Smooth muscle cell (in vitro differentiated cells): ENCODE measurements around the gene GPR137B. TPM values are rescaled to one million over a fixed set of nuclear protein-coding genes. Genes with fewer than 3 reads are reported as not detected.

Experiments used
- DNase-seq: peaks from one replicate; lab custom pipeline; 2025; ENCODE audit not compliant: unreplicated experiment; lab: John Stamatoyannopoulos, UW
- H2AFZ ChIP-seq: fragments of 200-600 bp; sonication (generic); 2 replicates; pipeline ENCODE4 v1.6.0; 2016; ENCODE audit warnings: antibody characterized with exemption, low read depth, mild to moderate bottlenecking
- H3F3A ChIP-seq: fragments of 200-600 bp; sonication (generic); 2 replicates; pipeline ENCODE4 v1.6.0; 2017; ENCODE audit warnings: antibody characterized with exemption, low read depth
- H3K27ac ChIP-seq: fragments of 200-600 bp; sonication (generic); 2 replicates; pipeline ENCODE4 v1.5.1; 2016; ENCODE audit warnings: low read depth, mild to moderate bottlenecking
- H3K27me3 ChIP-seq: fragments of 200-600 bp; sonication (generic); 2 replicates; pipeline ENCODE4 v1.6.1; 2016; ENCODE audit warnings: low read depth, mild to moderate bottlenecking
- H3K36me3 ChIP-seq: fragments of 200-600 bp; sonication (generic); 2 replicates; pipeline ENCODE4 v1.5.1; 2016; ENCODE audit warnings: low read depth
- H3K4me1 ChIP-seq: fragments of 200-600 bp; sonication (generic); 2 replicates; pipeline ENCODE4 v1.5.1; 2016; ENCODE audit warnings: low read depth
- H3K4me2 ChIP-seq: fragments of 200-600 bp; sonication (generic); 2 replicates; pipeline ENCODE4 v1.6.0; 2016; ENCODE audit warnings: mild to moderate bottlenecking
- H3K4me3 ChIP-seq: fragments of 200-600 bp; sonication (generic); 2 replicates; pipeline ENCODE4 v1.5.1; 2016; ENCODE audit warnings: mild to moderate bottlenecking
- H3K79me2 ChIP-seq: fragments of 200-600 bp; sonication (generic); 2 replicates; pipeline ENCODE4 v1.6.0; 2016; ENCODE audit warnings: low read depth, mild to moderate bottlenecking
- H3K9ac ChIP-seq: fragments of 200-600 bp; sonication (generic); 2 replicates; pipeline ENCODE4 v1.6.0; 2016; ENCODE audit warnings: low read depth
- H3K9me3 ChIP-seq: fragments of 200-600 bp; sonication (generic); replicated peaks from 2 replicates; pipeline ENCODE4 v1.5.1; 2016; ENCODE audit warnings: low read depth
- H4K20me1 ChIP-seq: fragments of 200-600 bp; sonication (generic); 2 replicates; pipeline ENCODE4 v1.6.0; 2016; ENCODE audit warnings: low read depth
- WGBS: methylation state at CpG from one replicate; pipeline ENCODE4 v1.1.7; 2016; ENCODE audit warnings: low lambda C conversion rate; 5-methylcytosine and 5-hydroxymethylcytosine counted together
- polyA plus RNA-seq: library from polyadenylated mRNA; unstranded; fragments of >200 nt; fragmentation: Nextera tagmentation; extraction: Ambion mirVana; gene quantifications from 2 replicates; pipeline ENCODE4 v1.2.1, GENCODE V29; 2016
- total RNA-seq: library from RNA; depleted of rRNA; stranded (reverse); fragments of >200 nt; gene quantifications from 2 replicates; pipeline ENCODE4 v1.2.3, GENCODE V29; 2014
- TF ChIP-seq, protein P1 (sequence below): fragments of 200-600 bp; sonication (generic); IDR thresholded peaks from 2 replicates; pipeline ENCODE4 v1.5.1; 2017; ENCODE audit warnings: borderline replicate concordance, mild to moderate bottlenecking, antibody characterized with exemption; ENCODE audit not compliant: insufficient read depth, poor library complexity, severe bottlenecking

GPR137B gene
- total and polyA plus RNA-seq, 2 experiments from 2014 or later, result 16.2 to 17.7 TPM

GRCh38 chr1:236110137-236110536 lies 32.2 kb upstream of the GPR137B start:
- DNase-seq, result no peak
- Histone ChIP-seq H3K36me3 (no peaks in the 10 kb centered on the region), H3F3A (no peaks in the 10 kb centered on the region), H3K27ac (no peak overlapping the region), H4K20me1 (no peaks in the 10 kb centered on the region), H3K9me3 (no peaks in the 10 kb centered on the region), H3K4me1 (no peaks in the 10 kb centered on the region), H3K27me3 (no peaks in the 10 kb centered on the region), H3K4me3 (no peak overlapping the region), H3K9ac (no peak overlapping the region), H2AFZ (no peak overlapping the region), H3K4me2 (no peak overlapping the region), H3K79me2 (no peaks in the 10 kb centered on the region)
- TF ChIP-seq, protein P1, sequence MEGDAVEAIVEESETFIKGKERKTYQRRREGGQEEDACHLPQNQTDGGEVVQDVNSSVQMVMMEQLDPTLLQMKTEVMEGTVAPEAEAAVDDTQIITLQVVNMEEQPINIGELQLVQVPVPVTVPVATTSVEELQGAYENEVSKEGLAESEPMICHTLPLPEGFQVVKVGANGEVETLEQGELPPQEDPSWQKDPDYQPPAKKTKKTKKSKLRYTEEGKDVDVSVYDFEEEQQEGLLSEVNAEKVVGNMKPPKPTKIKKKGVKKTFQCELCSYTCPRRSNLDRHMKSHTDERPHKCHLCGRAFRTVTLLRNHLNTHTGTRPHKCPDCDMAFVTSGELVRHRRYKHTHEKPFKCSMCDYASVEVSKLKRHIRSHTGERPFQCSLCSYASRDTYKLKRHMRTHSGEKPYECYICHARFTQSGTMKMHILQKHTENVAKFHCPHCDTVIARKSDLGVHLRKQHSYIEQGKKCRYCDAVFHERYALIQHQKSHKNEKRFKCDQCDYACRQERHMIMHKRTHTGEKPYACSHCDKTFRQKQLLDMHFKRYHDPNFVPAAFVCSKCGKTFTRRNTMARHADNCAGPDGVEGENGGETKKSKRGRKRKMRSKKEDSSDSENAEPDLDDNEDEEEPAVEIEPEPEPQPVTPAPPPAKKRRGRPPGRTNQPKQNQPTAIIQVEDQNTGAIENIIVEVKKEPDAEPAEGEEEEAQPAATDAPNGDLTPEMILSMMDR, result no peak
- 94% methylated on average over 13 of the region's 13 CpGs for WGBS

- no peaks in the 10 kb centered on the region for H3K9me3 ChIP-seq
- no peaks in the 10 kb centered on the region for H3K79me2 ChIP-seq
- 92% methylated on average over 17 of the region's 17 CpGs for WGBS
- no peaks in the 10 kb centered on the region for H4K20me1 ChIP-seq
- H3K27me3 ChIP-seq, result no peaks in the 10 kb centered on the region
- no peaks in the 10 kb centered on the region for H3F3A ChIP-seq
- H3K4me2 ChIP-seq, result no peak overlapping the region
- H3K9ac ChIP-seq, result no peak overlapping the region
- H3K4me3 ChIP-seq, result no peak overlapping the region
- no peaks in the 10 kb centered on the region for H3K36me3 ChIP-seq
- TF ChIP-seq, protein P1, result no peak
- H3K27ac ChIP-seq, result no peak overlapping the region
- no peak for DNase-seq
- no peaks in the 10 kb centered on the region for H3K4me1 ChIP-seq
- H2AFZ ChIP-seq, result no peak overlapping the region
These were observed 30.6 kb upstream of the GPR137B start for GRCh38 chr1:236111527-236112331.

DNA sequence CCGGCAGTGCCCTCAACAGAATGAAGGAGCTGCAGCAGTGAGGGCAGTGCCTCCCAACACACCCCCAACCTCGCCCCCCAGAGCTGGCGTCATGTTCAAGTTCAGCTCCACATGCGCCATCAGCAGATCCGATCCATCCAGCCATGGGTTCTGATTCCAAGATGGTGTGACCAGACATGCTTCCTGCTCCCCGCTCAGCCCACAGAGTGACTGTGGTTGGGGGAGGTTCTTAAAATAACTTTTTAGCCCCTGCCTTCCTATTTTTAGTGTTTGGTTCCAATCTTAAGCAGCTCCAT lies 30.1 kb upstream of the GPR137B start:
- Histone ChIP-seq H3K79me2 (no peaks in the 10 kb centered on the region), H3K4me3 (no peak overlapping the region), H3K9ac (no peak overlapping the region), H3K27me3 (no peaks in the 10 kb centered on the region), H3K27ac (no peak overlapping the region), H3K4me1 (no peaks in the 10 kb centered on the region), H3F3A (no peaks in the 10 kb centered on the region), H3K4me2 (no peak overlapping the region), H3K9me3 (no peaks in the 10 kb centered on the region), H3K36me3 (no peaks in the 10 kb centered on the region), H2AFZ (no peak overlapping the region), H4K20me1 (no peaks in the 10 kb centered on the region)
- TF ChIP-seq, protein P1, result no peak
- no peak for DNase-seq
- WGBS, result 91% methylated on average over 6 of the region's 6 CpGs
